Gastrocnemius medialis (tissue), 4 donors: ENCODE results near the gene NTM. TPM values are rescaled to one million over a fixed set of nuclear protein-coding genes. Genes with fewer than 3 reads are reported as not detected.

ENCODE experiments used
- ATAC-seq, 2 donors: fragments of 150-250 bp; one replicate each; pipeline ENCODE4 v1.9.1; 2016
- DNase-seq, 2 donors: peaks; one replicate each; pipeline ENCODE4 v3.0.0-alpha.2; 2019
- H3K27ac ChIP-seq, 4 donors: fragments of 200-600 bp; sonication (generic); 1 replicate in 1 of 4; 2 replicates in 3 of 4; pipeline ENCODE4 v1.5.1; 2016 to 2018; ENCODE audit warnings: mild to moderate bottlenecking in 2 of 4, moderate library complexity in 1 of 4
- H3K27me3 ChIP-seq, 3 donors: fragments of 200-600 bp; sonication (generic) in 2 of 3; 1 replicate in 1 of 3; 2 replicates in 2 of 3; pipeline versions ENCODE4 v1.5.1 to v1.6.0; 2016 to 2019; ENCODE audit warnings: mild to moderate bottlenecking in 1 of 3, moderate library complexity in 1 of 3
- H3K36me3 ChIP-seq, 2 donors: fragments of 200-600 bp; sonication (generic) in 1 of 2; one replicate each; pipeline ENCODE4 v1.5.1; 2017 to 2018
- H3K4me1 ChIP-seq, 2 donors: fragments of 200-600 bp; sonication (generic) in 1 of 2; one replicate each; pipeline ENCODE4 v1.5.1; 2016 to 2017; ENCODE audit warnings: mild to moderate bottlenecking in 2 of 2
- H3K4me3 ChIP-seq, 4 donors: fragments of 200-600 bp; sonication (generic) in 3 of 4; 1 replicate in 1 of 4; 2 replicates in 3 of 4; pipeline ENCODE4 v1.5.1; 2016 to 2019; ENCODE audit warnings: mild to moderate bottlenecking in 2 of 4
- H3K9me3 ChIP-seq, 3 donors: fragments of 200-600 bp; sonication (generic) in 2 of 3; 1 replicate in 1 of 3; 2 replicates in 2 of 3; pipeline ENCODE4 v1.5.1; 2016 to 2019
- CTCF ChIP-seq, 5 experiments: fragments of 450-650 bp in 3 of 5; fragments of 200-600 bp in 2 of 5; sonication (generic) in 2 of 5; IDR thresholded peaks in 4 of 5; conservative IDR thresholded peaks in 1 of 5; 1 replicate in 4 of 5; 2 replicates in 1 of 5; pipeline ENCODE4 v1.5.1; 2016 to 2019; ENCODE audit warnings: antibody characterized with exemption in 5 of 5, mild to moderate bottlenecking in 3 of 5, moderate library complexity in 3 of 5
- POLR2A ChIP-seq, 2 donors: fragments of 450-650 bp; IDR thresholded peaks; one replicate each; pipeline ENCODE4 v1.6.1; 2017; ENCODE audit warnings: antibody characterized with exemption in 2 of 2, mild to moderate bottlenecking in 2 of 2, moderate library complexity in 2 of 2
- in situ Hi-C, 4 donors: fragments of 200-750 bp; cut with MboI; loops; one replicate each; pipeline versions ENCODE4 v1.15.0 to v1.8.0; 2017; ENCODE audit warnings: low sequenced_read_pairs in 4 of 4
- intact Hi-C: fragments of 100-400 bp; cut with DNase I; formaldehyde crosslinking; loops from one replicate; pipeline ENCODE4 v1.15.1; 2023; ENCODE audit warnings: low total_unique reads
- total RNA-seq, 4 donors: library from RNA; depleted of rRNA; stranded (reverse); fragments of >200 nt; gene quantifications; one replicate each; pipeline versions ENCODE4 v1.1.0 to v1.2.3, GENCODE V29; 2016

NTM gene
- total RNA-seq, 4 donors from 2014 or later = 0.69 TPM; not detected in 3

GRCh38 chr11:132177106-132177505 is 806.7 kb downstream of the NTM start:
- intact Hi-C loops = no loop called here
- no peaks in the 10 kb centered on the region for H3K9me3 ChIP-seq
- no peaks in the 10 kb centered on the region for H3K36me3 ChIP-seq
- no peak for DNase-seq
- H3K4me3 ChIP-seq = no peak overlapping the region
- H3K4me1 ChIP-seq = no peaks in the 10 kb centered on the region
- H3K27me3 ChIP-seq = no peaks in the 10 kb centered on the region
- ATAC-seq = no peak
- no peak overlapping the region for H3K27ac ChIP-seq
- in situ Hi-C loops = no loop called here
- TF ChIP-seq POLR2A (IDR thresholded peaks at IDR 0.05) = no peak
- no peak for TF ChIP-seq CTCF (IDR thresholded peaks at IDR 0.05 in 4 of 5, conservative IDR thresholded peaks at IDR 0.05 in 1 of 5)

- TF ChIP-seq POLR2A (IDR thresholded peaks at IDR 0.05) = no peak
- TF ChIP-seq CTCF (IDR thresholded peaks at IDR 0.05 in 4 of 5, conservative IDR thresholded peaks at IDR 0.05 in 1 of 5) = no peak
- H3K9me3 ChIP-seq = no peaks in the 10 kb centered on the region
- in situ Hi-C loops (no loop called here), intact Hi-C loops (no loop called here)
- H3K27me3 ChIP-seq = no peaks in the 10 kb centered on the region
- DNase-seq (no peak), ATAC-seq (no peak)
- no peak overlapping the region for H3K4me3 ChIP-seq
- H3K36me3 ChIP-seq = no peaks in the 10 kb centered on the region
- H3K27ac ChIP-seq = no peak overlapping the region
- no peaks in the 10 kb centered on the region for H3K4me1 ChIP-seq
Measured at GRCh38 chr11:132184079-132184478, 813.7 kb downstream of the NTM start.

GRCh38 chr11:132185726-132186592 is 815.5 kb downstream of the NTM start:
- intact Hi-C loops = no loop called here
- no peak overlapping the region for H3K27ac ChIP-seq
- TF ChIP-seq CTCF (IDR thresholded peaks at IDR 0.05 in 4 of 5, conservative IDR thresholded peaks at IDR 0.05 in 1 of 5) (no peak), POLR2A (IDR thresholded peaks at IDR 0.05) (no peak)
- ATAC-seq (no peak), DNase-seq (no peak)
- H3K4me1 ChIP-seq = no peaks in the 10 kb centered on the region
- no peaks in the 10 kb centered on the region for H3K27me3 ChIP-seq
- in situ Hi-C loops = no loop called here
- H3K4me3 ChIP-seq = no peak overlapping the region
- no peaks in the 10 kb centered on the region for H3K36me3 ChIP-seq
- no peaks in the 10 kb centered on the region for H3K9me3 ChIP-seq

- intact Hi-C loops (no loop called here), in situ Hi-C loops (no loop called here)
- DNase-seq (no peak), ATAC-seq (no peak)
- H3K9me3 ChIP-seq = no peaks in the 10 kb centered on the region
- H3K36me3 ChIP-seq = no peaks in the 10 kb centered on the region
- no peaks in the 10 kb centered on the region for H3K27me3 ChIP-seq
- H3K4me1 ChIP-seq = no peaks in the 10 kb centered on the region
- no peak overlapping the region for H3K27ac ChIP-seq
- no peak for TF ChIP-seq CTCF (IDR thresholded peaks at IDR 0.05 in 4 of 5, conservative IDR thresholded peaks at IDR 0.05 in 1 of 5)
- TF ChIP-seq POLR2A (IDR thresholded peaks at IDR 0.05) = no peak
- H3K4me3 ChIP-seq = no peak overlapping the region
Measured at GRCh38 chr11:132186699-132187098, 816.3 kb downstream of the NTM start.
